Measurements from ENCODE around the gene KDM5A. TPM values are rescaled to one million over a fixed set of nuclear protein-coding genes. Genes with fewer than 3 reads are reported as not detected.
"Not testable (repeated sequence)": the region's sequence is repeated elsewhere in the genome, so short reads cannot be mapped to it uniquely, and the experiment has no call there.

The KDM5A gene
- total RNA-seq, 1 donor from 2014 or later, result 32.4 TPM

DNA sequence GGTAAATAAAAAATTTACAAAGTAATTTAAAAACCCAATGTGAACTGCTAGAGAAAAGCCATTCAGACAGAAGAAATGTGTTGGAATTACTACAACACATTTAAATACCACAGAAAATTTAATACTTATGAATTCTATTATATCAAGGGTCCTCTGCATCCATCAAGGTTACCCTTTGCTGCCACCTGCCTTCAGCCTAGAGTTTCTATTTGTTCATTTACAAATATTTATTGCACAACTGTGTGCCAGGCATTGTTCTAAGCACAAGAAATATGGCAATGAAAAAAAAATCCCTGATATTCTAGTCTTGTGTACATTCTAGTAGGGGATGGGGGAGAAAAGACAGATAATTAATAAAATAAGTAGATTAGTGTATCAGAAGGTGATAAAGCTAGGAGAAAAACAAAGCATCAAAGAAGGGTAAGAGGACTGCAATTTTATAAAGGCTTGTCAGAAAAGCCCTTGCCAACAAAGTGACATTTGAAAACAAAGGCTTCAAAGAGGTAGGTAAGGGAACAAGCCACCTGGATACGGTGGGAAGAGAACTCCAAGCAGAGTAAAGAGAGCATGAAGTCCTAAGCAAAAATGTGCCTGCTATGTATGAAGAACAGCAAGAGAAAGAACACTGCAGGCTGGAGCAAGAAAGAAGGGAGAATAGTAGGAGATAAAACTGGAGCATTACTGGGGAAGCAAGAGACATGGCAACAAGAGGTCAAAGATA, 67.4 kb downstream of the KDM5A start:
- Histone ChIP-seq H3K27ac (no peak overlapping the region), H3K4me1 (no peaks in the 10 kb centered on the region), H3K27me3 (no peaks in the 10 kb centered on the region), H3K4me3 (no peak overlapping the region), H3K36me3 (peaks cover 66 to 99% of the 10 kb centered on the region in 2 donors), H3K9me3 (no peaks in the 10 kb centered on the region)
- intact Hi-C loops (cut with DNase I), result no loop called here
- TF ChIP-seq, protein P1, sequence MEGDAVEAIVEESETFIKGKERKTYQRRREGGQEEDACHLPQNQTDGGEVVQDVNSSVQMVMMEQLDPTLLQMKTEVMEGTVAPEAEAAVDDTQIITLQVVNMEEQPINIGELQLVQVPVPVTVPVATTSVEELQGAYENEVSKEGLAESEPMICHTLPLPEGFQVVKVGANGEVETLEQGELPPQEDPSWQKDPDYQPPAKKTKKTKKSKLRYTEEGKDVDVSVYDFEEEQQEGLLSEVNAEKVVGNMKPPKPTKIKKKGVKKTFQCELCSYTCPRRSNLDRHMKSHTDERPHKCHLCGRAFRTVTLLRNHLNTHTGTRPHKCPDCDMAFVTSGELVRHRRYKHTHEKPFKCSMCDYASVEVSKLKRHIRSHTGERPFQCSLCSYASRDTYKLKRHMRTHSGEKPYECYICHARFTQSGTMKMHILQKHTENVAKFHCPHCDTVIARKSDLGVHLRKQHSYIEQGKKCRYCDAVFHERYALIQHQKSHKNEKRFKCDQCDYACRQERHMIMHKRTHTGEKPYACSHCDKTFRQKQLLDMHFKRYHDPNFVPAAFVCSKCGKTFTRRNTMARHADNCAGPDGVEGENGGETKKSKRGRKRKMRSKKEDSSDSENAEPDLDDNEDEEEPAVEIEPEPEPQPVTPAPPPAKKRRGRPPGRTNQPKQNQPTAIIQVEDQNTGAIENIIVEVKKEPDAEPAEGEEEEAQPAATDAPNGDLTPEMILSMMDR (IDR thresholded peaks at IDR 0.05), result no peak
- DNase-seq (ENCODE audit: low spot score in 2 of 2), result no peak

DNA sequence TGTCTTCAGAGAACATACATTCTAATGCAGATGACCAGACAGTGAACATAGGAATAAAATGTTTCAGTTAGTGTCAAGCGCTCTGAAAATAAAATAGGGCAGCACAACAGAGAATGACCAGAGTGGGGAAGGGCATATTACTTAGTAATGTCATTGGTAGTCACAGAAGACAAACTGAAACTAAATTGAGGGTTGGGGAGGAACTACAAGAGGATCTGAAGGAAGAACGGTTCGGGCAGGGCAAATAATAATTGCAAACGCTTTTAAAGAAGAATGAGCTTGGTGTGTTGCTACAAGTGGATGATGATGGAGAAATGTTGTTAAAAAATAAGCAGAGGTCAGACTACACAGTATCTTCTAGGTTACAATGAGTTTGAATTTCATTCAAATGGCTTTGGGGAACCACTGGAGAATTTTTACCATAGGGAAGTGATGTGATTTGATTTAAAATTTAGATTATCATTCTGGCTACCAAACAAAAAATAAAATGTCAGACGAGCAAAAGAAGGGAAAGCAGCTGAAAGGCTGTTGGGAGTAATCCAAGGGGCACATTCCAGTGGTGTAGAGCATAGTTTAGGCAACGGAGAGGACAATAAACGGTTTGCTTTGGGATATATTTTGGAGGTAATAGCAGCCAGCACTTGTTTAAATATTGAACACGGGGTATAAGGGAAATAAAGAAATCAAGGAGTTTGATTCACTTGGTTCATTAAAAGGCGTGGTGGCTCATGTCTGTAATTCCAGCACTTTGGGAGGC, 70.2 kb downstream of the KDM5A start:
- H3K4me1 ChIP-seq, result no peaks in the 10 kb centered on the region
- peaks cover 75 to 97% of the 10 kb centered on the region in 2 donors for H3K36me3 ChIP-seq
- no peaks in the 10 kb centered on the region for H3K27me3 ChIP-seq
- DNase-seq (ENCODE audit: low spot score in 2 of 2), result no peak
- no peaks in the 10 kb centered on the region for H3K9me3 ChIP-seq
- H3K4me3 ChIP-seq, result no peak overlapping the region
- H3K27ac ChIP-seq, result no peak overlapping the region
- TF ChIP-seq, protein P1 (IDR thresholded peaks at IDR 0.05), result no peak
- intact Hi-C loops (cut with DNase I), result no loop called here

DNA sequence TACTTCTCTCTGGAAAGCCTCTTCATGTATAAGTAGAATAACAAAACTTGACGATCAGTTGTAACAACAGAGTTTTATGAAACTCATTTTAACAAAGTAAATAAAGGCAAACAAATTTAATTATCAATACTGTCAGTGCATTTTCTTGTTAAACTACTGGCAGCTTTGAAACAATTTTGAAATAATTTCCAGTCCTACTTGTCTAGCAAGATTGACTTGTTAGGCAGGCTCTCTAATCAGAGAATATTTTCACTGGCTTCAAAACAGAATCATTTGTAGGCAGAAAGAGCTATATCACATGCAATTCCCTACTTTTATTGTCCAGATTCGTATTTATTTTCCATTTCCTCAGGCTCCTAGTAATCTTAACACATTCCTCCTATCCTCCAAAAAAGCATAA, 80.6 kb downstream of the KDM5A start:
- Histone ChIP-seq H3K9me3 (no peaks in the 10 kb centered on the region), H3K4me1 (no peaks in the 10 kb centered on the region), H3K36me3 (peaks cover 79 to 90% of the 10 kb centered on the region in 2 donors), H3K27me3 (no peaks in the 10 kb centered on the region), H3K27ac (no peak overlapping the region), H3K4me3 (no peak overlapping the region)
- TF ChIP-seq, protein P1 (IDR thresholded peaks at IDR 0.05), result no peak
- intact Hi-C loops (cut with DNase I), result no loop called here
- DNase-seq (ENCODE audit: low spot score in 2 of 2), result no peak

DNA sequence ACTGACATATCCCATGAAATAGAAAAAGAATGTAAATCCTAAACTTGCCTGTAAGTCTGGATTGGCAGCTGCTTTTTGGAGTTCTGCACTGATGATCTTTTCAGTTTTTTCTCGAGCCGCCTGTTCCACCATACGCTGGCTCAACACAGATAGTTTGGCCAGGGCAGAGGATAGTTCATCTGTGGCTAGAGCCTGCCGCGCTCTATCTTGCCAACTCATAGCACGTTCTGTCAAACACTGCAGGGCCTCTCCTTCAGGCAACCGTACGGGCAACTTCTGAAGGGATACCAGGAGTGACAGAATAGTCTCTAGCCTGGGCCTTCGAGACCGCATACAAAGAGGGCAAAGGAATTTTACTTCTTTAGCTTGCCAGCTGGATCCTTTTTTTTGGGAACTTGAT, 81.7 kb downstream of the KDM5A start:
- H3K9me3 ChIP-seq, result peaks cover 0 to 3% of the 10 kb centered on the region in 2 donors
- peaks cover 77 to 90% of the 10 kb centered on the region in 2 donors for H3K36me3 ChIP-seq
- no peak for DNase-seq (ENCODE audit: low spot score in 2 of 2)
- H3K4me3 ChIP-seq, result no peak overlapping the region
- TF ChIP-seq, protein P1 (IDR thresholded peaks at IDR 0.05), result no peak
- H3K27ac ChIP-seq, result no peak overlapping the region
- no peaks in the 10 kb centered on the region for H3K4me1 ChIP-seq
- intact Hi-C loops (cut with DNase I), result no loop called here
- no peaks in the 10 kb centered on the region for H3K27me3 ChIP-seq

DNA sequence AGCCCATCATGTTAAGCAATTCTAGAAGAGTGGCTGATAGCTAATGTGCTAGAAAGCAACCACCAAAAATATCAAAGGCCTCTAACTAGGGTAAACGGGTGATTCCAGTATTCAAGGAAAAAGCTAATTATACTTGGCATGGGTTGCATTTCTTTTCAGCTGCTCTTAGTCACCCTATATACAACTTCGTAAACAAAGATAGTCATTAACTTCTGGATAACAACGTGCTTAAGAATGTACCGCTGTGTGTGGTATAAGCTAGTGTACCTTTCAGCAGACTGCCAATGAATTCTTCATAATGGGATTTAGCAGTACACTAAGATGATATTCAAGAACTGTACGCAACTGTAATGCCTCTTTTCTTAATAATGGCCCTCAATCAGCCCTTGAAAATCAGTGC, 84.3 kb downstream of the KDM5A start:
- Histone ChIP-seq H3K4me3 (no peak overlapping the region), H3K27me3 (no peaks in the 10 kb centered on the region), H3K27ac (no peak overlapping the region), H3K9me3 (peaks cover 0 to 7% of the 10 kb centered on the region in 2 donors), H3K4me1 (no peaks in the 10 kb centered on the region), H3K36me3 (peaks cover 53 to 81% of the 10 kb centered on the region in 2 donors)
- DNase-seq (ENCODE audit: low spot score in 2 of 2), result no peak
- TF ChIP-seq, protein P1 (IDR thresholded peaks at IDR 0.05), result no peak
- intact Hi-C loops (cut with DNase I), result no loop called here

DNA sequence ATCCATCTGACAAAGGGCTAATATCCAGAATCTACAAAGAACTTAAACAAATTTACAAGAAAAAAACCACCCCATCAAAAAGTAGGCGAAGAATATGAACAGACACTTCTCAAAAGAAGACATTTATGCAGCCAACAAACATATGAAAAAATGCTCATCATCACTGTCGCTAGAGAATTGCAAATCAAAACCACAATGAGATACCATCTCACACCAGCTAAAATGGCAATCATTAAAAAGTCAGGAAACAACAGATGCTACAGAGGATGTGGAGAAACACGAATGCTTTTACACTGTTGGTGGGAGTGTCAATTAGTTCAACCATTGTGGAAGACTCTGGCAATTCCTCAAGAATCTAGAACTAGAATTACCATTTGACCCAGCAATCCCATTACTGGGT, 86.4 kb downstream of the KDM5A start:
- H3K27ac ChIP-seq; H3K27me3 ChIP-seq; H3K9me3 ChIP-seq; intact Hi-C loops (cut with DNase I); H3K4me3 ChIP-seq; DNase-seq (ENCODE audit: low spot score in 2 of 2); H3K4me1 ChIP-seq: not testable (repeated sequence)
- H3K36me3 ChIP-seq, result peaks cover 49 to 75% of the 10 kb centered on the region in 2 donors

DNA sequence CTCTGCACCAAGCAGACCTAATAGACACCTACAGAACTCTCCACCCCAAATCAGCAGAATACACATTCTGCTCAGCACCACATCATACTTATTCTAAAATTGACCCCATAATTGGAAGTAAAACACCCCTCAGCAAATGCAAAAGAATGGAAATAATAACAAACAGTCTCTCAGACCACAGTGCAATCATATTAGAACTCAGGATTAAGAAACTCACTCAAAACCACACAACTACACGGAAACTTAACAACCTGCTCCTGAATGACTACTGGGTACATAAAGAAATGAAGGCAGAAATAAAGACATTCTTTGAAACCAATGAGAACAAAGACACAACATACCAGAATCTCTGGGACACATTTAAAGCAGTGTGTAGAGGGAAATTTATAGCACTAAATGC, 89.0 kb downstream of the KDM5A start:
- peaks cover 45 to 74% of the 10 kb centered on the region in 2 donors for H3K36me3 ChIP-seq
- H3K4me3 ChIP-seq; H3K9me3 ChIP-seq; DNase-seq (ENCODE audit: low spot score in 2 of 2); intact Hi-C loops (cut with DNase I); H3K27me3 ChIP-seq; H3K27ac ChIP-seq; H3K4me1 ChIP-seq: not testable (repeated sequence)

DNA sequence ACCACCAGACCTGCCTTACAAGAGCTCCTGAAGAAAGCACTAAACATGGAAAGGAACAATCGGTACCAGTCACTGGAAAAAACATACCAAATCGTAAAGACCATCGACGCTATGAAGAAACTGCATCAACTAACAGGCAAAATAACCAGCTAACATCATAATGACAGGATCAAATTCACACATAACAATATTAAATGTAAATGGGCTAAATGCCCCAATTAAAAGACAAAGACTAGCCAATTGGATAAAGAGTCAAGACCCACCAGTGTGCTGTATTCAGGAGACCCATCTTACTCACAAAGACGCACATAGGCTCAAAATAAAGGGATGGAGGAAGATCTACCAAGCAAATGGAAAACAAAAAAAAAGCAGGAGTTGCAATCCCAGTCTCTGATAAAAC, 89.6 kb downstream of the KDM5A start:
- H3K4me3 ChIP-seq; intact Hi-C loops (cut with DNase I); H3K27me3 ChIP-seq; DNase-seq (ENCODE audit: low spot score in 2 of 2); H3K27ac ChIP-seq; H3K9me3 ChIP-seq; H3K4me1 ChIP-seq: not testable (repeated sequence)
- peaks cover 47 to 79% of the 10 kb centered on the region in 2 donors for H3K36me3 ChIP-seq

DNA sequence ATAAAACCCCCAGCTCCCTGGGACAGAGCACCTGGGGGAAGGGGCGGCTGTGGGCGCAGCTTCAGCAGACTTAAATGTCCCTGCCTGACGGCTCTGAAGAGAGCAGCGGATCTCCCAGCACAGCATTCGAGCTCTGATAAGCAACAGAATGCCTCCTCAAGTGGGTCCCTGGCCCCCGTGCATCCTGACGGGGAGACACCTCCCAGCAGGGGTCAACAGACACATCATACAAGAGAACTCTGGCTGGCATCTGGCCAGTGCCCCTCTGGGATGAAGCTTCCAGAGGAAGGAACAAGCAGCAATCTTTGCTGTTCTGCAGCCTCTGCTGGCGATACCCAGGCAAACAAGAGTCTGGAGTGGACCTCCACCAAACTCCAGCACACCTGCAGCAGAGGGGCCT, 91.1 kb downstream of the KDM5A start:
- H3K27ac ChIP-seq; intact Hi-C loops (cut with DNase I); H3K4me3 ChIP-seq; H3K4me1 ChIP-seq; H3K27me3 ChIP-seq; H3K9me3 ChIP-seq; DNase-seq (ENCODE audit: low spot score in 2 of 2): not testable (repeated sequence)
- peaks cover 48 to 76% of the 10 kb centered on the region in 2 donors for H3K36me3 ChIP-seq
